RWPE2 (cell line): ENCODE data around the gene P3H2.
"Not testable (repeated sequence)": the region's sequence is repeated elsewhere in the genome, so short reads cannot be mapped to it uniquely, and the experiment has no call there.

ENCODE experiments used
- ATAC-seq: fragments of 200-7000 bp; cut with Tn5 transposase; 3 replicates; pipeline ENCODE4 v1.9.1; 2021; ENCODE audit warnings: low read depth
- DNase-seq: peaks from one replicate; pipeline ENCODE4 v3.0.0-alpha.2; 2020; ENCODE audit warnings: low spot score
- H3K27ac ChIP-seq: fragments of 450-650 bp; 2 replicates; pipeline ENCODE4 v1.5.1; 2017; ENCODE audit warnings: mild to moderate bottlenecking; ENCODE audit not compliant: poor library complexity, severe bottlenecking
- H3K27me3 ChIP-seq: fragments of 250-450 bp; sonication (Bioruptor Pico); 2 replicates; pipeline ENCODE4 v1.5.1; 2021; ENCODE audit warnings: mild to moderate bottlenecking, moderate library complexity; ENCODE audit not compliant: insufficient read depth, poor library complexity, severe bottlenecking
- H3K36me3 ChIP-seq: fragments of 250-450 bp; sonication (Bioruptor Pico); 2 replicates; pipeline ENCODE4 v1.5.1; 2020; ENCODE audit warnings: low read depth, mild to moderate bottlenecking, moderate library complexity
- H3K4me1 ChIP-seq: fragments of 250-450 bp; sonication (Bioruptor Pico); 2 replicates; pipeline ENCODE4 v1.5.1; 2021; ENCODE audit warnings: mild to moderate bottlenecking, moderate library complexity; ENCODE audit not compliant: insufficient read depth, poor library complexity, severe bottlenecking
- H3K4me3 ChIP-seq: fragments of 250-450 bp; sonication (Bioruptor Pico); 2 replicates; pipeline ENCODE4 v1.5.1; 2021; ENCODE audit warnings: mild to moderate bottlenecking, moderate library complexity; ENCODE audit not compliant: severe bottlenecking
- H3K9me3 ChIP-seq: fragments of 250-450 bp; sonication (Bioruptor Pico); 2 replicates; pipeline ENCODE4 v1.5.1; 2021; ENCODE audit warnings: mild to moderate bottlenecking, moderate library complexity; ENCODE audit not compliant: severe bottlenecking
- CTCF ChIP-seq: fragments of 450-650 bp; IDR thresholded peaks from one replicate; pipeline ENCODE4 v1.5.1; 2017; ENCODE audit warnings: mild to moderate bottlenecking, moderate library complexity; ENCODE audit not compliant: poor library complexity, severe bottlenecking

P3H2 gene

DNA sequence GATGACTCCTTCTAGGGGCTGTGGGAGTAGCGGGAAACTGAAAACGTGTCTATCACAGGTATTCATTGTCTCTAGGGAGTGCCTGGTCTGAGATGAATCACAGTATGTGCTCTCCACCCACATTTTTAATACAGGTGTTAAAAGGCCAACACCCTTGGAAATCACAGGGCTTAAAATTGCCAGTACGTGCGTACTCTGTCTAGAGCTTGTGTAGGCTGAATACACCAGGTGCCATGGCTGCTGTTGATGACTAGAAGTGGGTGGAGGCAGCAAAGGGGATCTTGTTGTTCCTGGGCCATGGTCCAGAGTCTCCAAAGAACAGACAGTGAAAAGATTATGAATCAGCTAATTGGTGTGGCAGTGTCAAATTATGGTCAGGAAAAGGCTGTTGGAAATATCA lies 35.1 kb upstream of the P3H2 start:
- no peak overlapping the region for H3K4me3 ChIP-seq
- no peaks in the 10 kb centered on the region for H3K36me3 ChIP-seq
- H3K27me3 ChIP-seq = no peaks in the 10 kb centered on the region
- peak overlapping the region; percentile 87 for H3K27ac ChIP-seq
- ATAC-seq = peak; percentile 96
- H3K9me3 ChIP-seq = no peaks in the 10 kb centered on the region
- H3K4me1 ChIP-seq = peaks cover 12% of the 10 kb centered on the region
- TF ChIP-seq CTCF = no peak
- peak; percentile 77 for DNase-seq

GRCh38 chr3:190150681-190151080 lies 30.0 kb upstream of the P3H2 start:
- TF ChIP-seq CTCF = no peak
- H3K27ac ChIP-seq = no peak overlapping the region

DNA sequence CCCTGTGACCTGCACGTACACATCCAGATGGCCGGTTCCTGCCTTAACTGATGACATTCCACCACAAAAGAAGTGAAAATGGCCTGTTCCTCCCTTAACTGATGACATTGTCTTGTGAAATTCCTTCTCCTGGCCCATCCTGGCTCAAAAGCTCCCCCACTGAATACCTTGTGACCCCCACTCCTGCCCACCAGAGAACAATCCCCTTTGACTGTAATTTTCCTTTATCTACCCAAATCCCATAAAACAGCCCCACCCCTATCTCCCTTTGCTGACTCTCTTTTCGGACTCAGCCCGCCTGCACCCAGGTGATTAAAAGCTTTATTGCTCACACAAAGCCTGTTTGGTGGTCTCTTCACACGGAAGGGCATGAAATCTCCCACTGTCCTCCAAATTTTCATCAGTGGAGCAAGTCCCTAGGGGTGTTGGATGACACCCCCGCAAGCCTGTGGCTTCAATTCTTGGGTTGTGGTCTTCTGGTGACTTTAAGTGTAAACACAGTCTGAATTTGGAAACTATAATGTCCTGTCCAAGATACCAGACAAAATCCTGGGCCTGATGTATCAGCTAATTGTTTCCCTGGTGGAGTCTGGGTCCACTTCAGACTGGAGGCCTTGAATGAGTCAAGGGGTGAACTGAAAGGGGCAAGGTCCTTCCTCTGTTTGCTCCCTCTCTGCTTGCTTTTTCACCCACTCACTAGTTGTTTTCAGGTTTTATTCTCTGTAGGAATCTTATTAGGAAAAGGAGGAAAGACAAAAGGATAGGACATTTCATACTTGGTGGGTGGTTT lies 29.3 kb upstream of the P3H2 start:
- H3K4me3 ChIP-seq, H3K27me3 ChIP-seq, H3K9me3 ChIP-seq, H3K27ac ChIP-seq, DNase-seq, H3K36me3 ChIP-seq, ATAC-seq, H3K4me1 ChIP-seq: not testable (repeated sequence)

More at GRCh38 chr3:190150681-190151080, 30.0 kb upstream of the P3H2 start:
- DNase-seq (no peak), ATAC-seq (no peak)
- Histone ChIP-seq H3K4me3 (no peak overlapping the region), H3K4me1 (peaks cover 5% of the 10 kb centered on the region), H3K9me3 (no peaks in the 10 kb centered on the region), H3K27me3 (no peaks in the 10 kb centered on the region), H3K36me3 (no peaks in the 10 kb centered on the region)

DNA sequence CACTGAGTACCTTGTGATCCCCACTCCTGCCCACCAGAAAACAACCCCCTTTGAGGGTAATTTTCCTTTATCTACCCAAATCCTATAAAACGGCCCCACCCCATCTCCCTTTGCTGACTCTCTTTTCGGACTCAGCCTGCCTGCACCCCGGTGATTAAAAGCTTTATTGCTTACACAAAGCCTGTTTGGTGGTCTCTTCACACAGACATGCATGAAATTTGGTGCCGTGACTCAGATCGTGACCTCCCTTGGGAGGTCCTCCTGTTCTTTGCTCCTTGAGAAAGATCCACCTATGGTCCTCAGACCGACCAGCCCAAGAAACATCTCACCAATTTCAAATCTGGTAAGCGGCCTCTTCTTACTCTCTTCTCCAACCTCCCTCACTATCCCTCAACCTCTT lies 24.1 kb upstream of the P3H2 start:
- H3K36me3 ChIP-seq, H3K4me1 ChIP-seq, DNase-seq, H3K27me3 ChIP-seq, ATAC-seq, H3K4me3 ChIP-seq, H3K9me3 ChIP-seq, H3K27ac ChIP-seq: not testable (repeated sequence)

DNA sequence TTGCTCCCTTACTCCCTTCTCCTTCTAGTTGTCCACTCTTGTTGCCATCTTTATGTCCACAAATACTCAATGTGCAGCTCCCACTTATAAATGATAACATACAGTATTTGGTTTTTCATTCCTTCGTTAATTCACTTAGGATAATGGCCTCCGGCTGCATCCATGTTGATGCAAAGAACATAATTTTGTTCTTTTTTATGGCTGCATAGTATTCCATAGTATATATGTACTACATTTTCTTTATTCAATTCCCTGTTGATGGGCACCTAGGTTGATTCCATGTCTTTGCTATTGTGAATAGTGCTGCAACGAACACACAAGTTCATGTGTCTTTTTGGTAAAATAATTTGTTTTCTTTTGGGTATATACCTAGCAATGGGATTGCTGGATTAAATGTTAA lies 21.3 kb upstream of the P3H2 start:
- Histone ChIP-seq H3K36me3 (peaks cover 3% of the 10 kb centered on the region; the same call in 1 of the 2 replicates), H3K9me3 (no peaks in the 10 kb centered on the region), H3K27ac (no peak overlapping the region), H3K27me3 (no peaks in the 10 kb centered on the region), H3K4me1 (no peaks in the 10 kb centered on the region), H3K4me3 (no peak overlapping the region)
- DNase-seq (no peak), ATAC-seq (no peak)
- no peak for TF ChIP-seq CTCF

DNA sequence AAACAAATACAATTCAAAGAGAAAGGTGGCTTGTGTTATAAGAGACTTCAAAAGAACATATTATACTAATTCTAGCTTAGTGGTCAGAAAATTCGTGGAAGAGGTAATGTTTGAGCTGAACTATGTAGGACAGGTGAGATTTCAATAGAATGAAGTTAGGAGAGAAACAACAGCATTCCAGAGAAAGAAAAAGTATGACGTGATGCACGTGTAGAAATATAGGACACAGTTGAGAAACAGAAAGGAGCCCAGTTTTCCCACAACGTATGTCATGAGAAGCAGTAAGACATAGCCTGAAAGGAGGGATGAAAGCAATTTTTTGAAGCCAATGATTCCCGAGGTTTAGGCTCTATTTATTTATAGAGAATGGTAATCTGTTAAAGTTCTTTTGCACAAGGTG lies 18.7 kb upstream of the P3H2 start:
- no peak for DNase-seq
- Histone ChIP-seq H3K9me3 (no peaks in the 10 kb centered on the region), H3K27ac (no peak overlapping the region), H3K27me3 (no peaks in the 10 kb centered on the region), H3K4me3 (no peak overlapping the region), H3K4me1 (no peaks in the 10 kb centered on the region), H3K36me3 (peaks cover 4% of the 10 kb centered on the region; the same call in 1 of the 2 replicates)
- no peak for TF ChIP-seq CTCF
- ATAC-seq = no peak
